Choroid plexus epithelial cell (primary cell): Measurements from ENCODE around the gene ZFHX3.

ENCODE experiments used
- DNase-seq: peaks from one replicate; pipeline ENCODE4 v3.0.0-alpha.2; 2010; ENCODE audit warnings: low read depth
- H3K4me3 ChIP-seq: 2 replicates; pipeline ENCODE4 v1.5.1; 2011; ENCODE audit warnings: low read depth, mild to moderate bottlenecking, control low read depth, low read length, moderate library complexity
- CTCF ChIP-seq: conservative IDR thresholded peaks from 2 replicates; pipeline ENCODE4 v1.5.1; 2011; ENCODE audit warnings: low read depth, mild to moderate bottlenecking, control low read depth, inconsistent platforms, low read length, moderate library complexity

ZFHX3 gene

GRCh38 chr16:73058221-73058615, 10.3 kb upstream of the ZFHX3 start:
- DNase-seq: no peak
- no peak for TF ChIP-seq CTCF
- H3K4me3 ChIP-seq: peak overlapping the region; percentile 72

- peak overlapping the region; percentile 72 for H3K4me3 ChIP-seq
- DNase-seq: no peak
- TF ChIP-seq CTCF: peak; percentile 19
These were observed 9.6 kb upstream of the ZFHX3 start for GRCh38 chr16:73057291-73058210.

GRCh38 chr16:73056921-73057290, 9.0 kb upstream of the ZFHX3 start:
- peak overlapping the region; percentile 72 for H3K4me3 ChIP-seq
- TF ChIP-seq CTCF: no peak
- DNase-seq: no peak

- no peak for TF ChIP-seq CTCF
- peak overlapping the region; percentile 72 for H3K4me3 ChIP-seq
- DNase-seq: no peak
These were observed 8.5 kb upstream of the ZFHX3 start for GRCh38 chr16:73056448-73056847.

- peak; percentile 67 for DNase-seq
- TF ChIP-seq CTCF: no peak
- H3K4me3 ChIP-seq: peak overlapping the region; percentile 72
These were observed 7.0 kb upstream of the ZFHX3 start for GRCh38 chr16:73054813-73055482.

- peak overlapping the region; percentile 20 for H3K4me3 ChIP-seq
- DNase-seq: no peak
- no peak for TF ChIP-seq CTCF
These were observed 6.5 kb upstream of the ZFHX3 start for GRCh38 chr16:73054498-73054812.
